HepG2 (cell line): ENCODE measurements around the gene GFER.
"Not testable (repeated sequence)": the region's sequence is repeated elsewhere in the genome, so short reads cannot be mapped to it uniquely, and the experiment has no call there.

Experiments used
- ARNT ChIP-seq: fragments of 450-650 bp; IDR thresholded peaks from 2 replicates; pipeline ENCODE4 v1.6.1; 2017
- CCAR2 ChIP-seq: fragments of 200-400 bp; formaldehyde crosslinking; optimal IDR thresholded peaks from 2 replicates; pipeline ENCODE3; 2018; ENCODE audit warnings: low read depth, mild to moderate bottlenecking, low read length, moderate library complexity
- HDAC6 ChIP-seq: fragments of 200-600 bp; sonication (generic); IDR thresholded peaks from 2 replicates; pipeline ENCODE4 v1.7.0; 2017; ENCODE audit warnings: mild to moderate bottlenecking, antibody characterized with exemption, low read length, low read depth
- POLR2A ChIP-seq, 2 experiments: IDR thresholded peaks; 2 replicates each; pipeline ENCODE4 v1.6.1; 2011; ENCODE audit warnings: low read depth in 2 of 2, low read length in 2 of 2, mild to moderate bottlenecking in 1 of 2, moderate library complexity in 1 of 2; ENCODE audit not compliant: insufficient read depth in 1 of 2
- RAD21 ChIP-seq: fragments of 450-650 bp; formaldehyde crosslinking; IDR thresholded peaks from 2 replicates; pipeline ENCODE4 v1.5.0; 2020; ENCODE audit warnings: mild to moderate bottlenecking
- ZFAT ChIP-seq: sonication (generic); formaldehyde crosslinking; conservative IDR thresholded peaks from 2 replicates; pipeline ENCODE4 v1.8.1; 2023; ENCODE audit warnings: missing genetic modification reagents, inconsistent platforms
- ZNF567 ChIP-seq: sonication (generic); formaldehyde crosslinking; IDR thresholded peaks from 2 replicates; pipeline ENCODE4 v1.8.1; 2023; ENCODE audit warnings: mild to moderate bottlenecking, missing genetic modification reagents, borderline replicate concordance
- ZNF816 ChIP-seq: sonication (generic); formaldehyde crosslinking; IDR thresholded peaks from 2 replicates; pipeline ENCODE4 v1.8.0; 2022; ENCODE audit warnings: missing genetic modification reagents, mild to moderate bottlenecking, borderline replicate concordance
- TF ChIP-seq, protein P1 (sequence below): sonication (generic); formaldehyde crosslinking; IDR thresholded peaks from 2 replicates; pipeline ENCODE4 v1.5.0; 2020; ENCODE audit warnings: mild to moderate bottlenecking, missing genetic modification reagents, moderate library complexity
- TF ChIP-seq, protein P2 (sequence below): sonication (generic); formaldehyde crosslinking; IDR thresholded peaks from 2 replicates; pipeline ENCODE4 v1.8.0; 2022; ENCODE audit warnings: mild to moderate bottlenecking, missing genetic modification reagents, moderate library complexity
- TF ChIP-seq, protein P3 (sequence below): sonication (generic); formaldehyde crosslinking; IDR thresholded peaks from 2 replicates; pipeline ENCODE4 v1.8.1; 2022; ENCODE audit warnings: mild to moderate bottlenecking, missing genetic modification reagents
- TF ChIP-seq, protein P4 (sequence below): sonication (generic); formaldehyde crosslinking; IDR thresholded peaks from 2 replicates; pipeline ENCODE4 v1.8.0; 2022; ENCODE audit warnings: low read depth, missing genetic modification reagents
- TF ChIP-seq, protein P5 (sequence below): sonication (generic); formaldehyde crosslinking; IDR thresholded peaks from 2 replicates; pipeline ENCODE4 v1.4.0; 2020; ENCODE audit warnings: missing genetic modification reagents, borderline replicate concordance

DNA sequence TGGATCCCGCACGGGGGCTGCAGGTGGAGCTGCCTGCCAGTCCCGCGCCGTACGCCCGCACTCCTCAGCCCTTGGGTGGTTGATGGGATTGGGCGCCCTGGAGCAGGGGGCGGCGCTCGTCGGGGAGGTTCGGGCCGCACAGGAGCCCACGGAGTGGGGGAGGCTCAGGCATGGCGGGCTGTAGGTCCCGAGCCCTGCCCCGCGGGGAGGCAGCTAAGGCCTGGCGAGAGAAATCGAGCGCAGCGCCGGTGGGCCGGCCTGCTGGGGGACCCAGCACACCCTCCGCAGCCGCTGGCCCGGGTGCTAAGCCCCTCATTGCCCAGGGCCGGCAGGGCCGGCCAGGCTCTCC is 25.9 kb upstream of the GFER start:
- not testable (repeated sequence) for TF ChIP-seq CCAR2; ZNF816; ZNF567 (CRISPR knock-in tag); POLR2A (IDR thresholded peaks at IDR 0.05; ENCODE audit: insufficient read depth in 1 of 2, low read depth in 2 of 2, low read length in 2 of 2); RAD21; HDAC6; ZFAT (CRISPR knock-in tag); ARNT
- TF ChIP-seq, protein P1, sequence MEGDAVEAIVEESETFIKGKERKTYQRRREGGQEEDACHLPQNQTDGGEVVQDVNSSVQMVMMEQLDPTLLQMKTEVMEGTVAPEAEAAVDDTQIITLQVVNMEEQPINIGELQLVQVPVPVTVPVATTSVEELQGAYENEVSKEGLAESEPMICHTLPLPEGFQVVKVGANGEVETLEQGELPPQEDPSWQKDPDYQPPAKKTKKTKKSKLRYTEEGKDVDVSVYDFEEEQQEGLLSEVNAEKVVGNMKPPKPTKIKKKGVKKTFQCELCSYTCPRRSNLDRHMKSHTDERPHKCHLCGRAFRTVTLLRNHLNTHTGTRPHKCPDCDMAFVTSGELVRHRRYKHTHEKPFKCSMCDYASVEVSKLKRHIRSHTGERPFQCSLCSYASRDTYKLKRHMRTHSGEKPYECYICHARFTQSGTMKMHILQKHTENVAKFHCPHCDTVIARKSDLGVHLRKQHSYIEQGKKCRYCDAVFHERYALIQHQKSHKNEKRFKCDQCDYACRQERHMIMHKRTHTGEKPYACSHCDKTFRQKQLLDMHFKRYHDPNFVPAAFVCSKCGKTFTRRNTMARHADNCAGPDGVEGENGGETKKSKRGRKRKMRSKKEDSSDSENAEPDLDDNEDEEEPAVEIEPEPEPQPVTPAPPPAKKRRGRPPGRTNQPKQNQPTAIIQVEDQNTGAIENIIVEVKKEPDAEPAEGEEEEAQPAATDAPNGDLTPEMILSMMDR (CRISPR knock-in tag): not testable (repeated sequence)
- TF ChIP-seq, protein P2, sequence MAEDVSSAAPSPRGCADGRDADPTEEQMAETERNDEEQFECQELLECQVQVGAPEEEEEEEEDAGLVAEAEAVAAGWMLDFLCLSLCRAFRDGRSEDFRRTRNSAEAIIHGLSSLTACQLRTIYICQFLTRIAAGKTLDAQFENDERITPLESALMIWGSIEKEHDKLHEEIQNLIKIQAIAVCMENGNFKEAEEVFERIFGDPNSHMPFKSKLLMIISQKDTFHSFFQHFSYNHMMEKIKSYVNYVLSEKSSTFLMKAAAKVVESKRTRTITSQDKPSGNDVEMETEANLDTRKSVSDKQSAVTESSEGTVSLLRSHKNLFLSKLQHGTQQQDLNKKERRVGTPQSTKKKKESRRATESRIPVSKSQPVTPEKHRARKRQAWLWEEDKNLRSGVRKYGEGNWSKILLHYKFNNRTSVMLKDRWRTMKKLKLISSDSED (CRISPR knock-in tag): not testable (repeated sequence)
- TF ChIP-seq, protein P3, sequence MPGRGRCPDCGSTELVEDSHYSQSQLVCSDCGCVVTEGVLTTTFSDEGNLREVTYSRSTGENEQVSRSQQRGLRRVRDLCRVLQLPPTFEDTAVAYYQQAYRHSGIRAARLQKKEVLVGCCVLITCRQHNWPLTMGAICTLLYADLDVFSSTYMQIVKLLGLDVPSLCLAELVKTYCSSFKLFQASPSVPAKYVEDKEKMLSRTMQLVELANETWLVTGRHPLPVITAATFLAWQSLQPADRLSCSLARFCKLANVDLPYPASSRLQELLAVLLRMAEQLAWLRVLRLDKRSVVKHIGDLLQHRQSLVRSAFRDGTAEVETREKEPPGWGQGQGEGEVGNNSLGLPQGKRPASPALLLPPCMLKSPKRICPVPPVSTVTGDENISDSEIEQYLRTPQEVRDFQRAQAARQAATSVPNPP (CRISPR knock-in tag): not testable (repeated sequence)
- TF ChIP-seq, protein P4, sequence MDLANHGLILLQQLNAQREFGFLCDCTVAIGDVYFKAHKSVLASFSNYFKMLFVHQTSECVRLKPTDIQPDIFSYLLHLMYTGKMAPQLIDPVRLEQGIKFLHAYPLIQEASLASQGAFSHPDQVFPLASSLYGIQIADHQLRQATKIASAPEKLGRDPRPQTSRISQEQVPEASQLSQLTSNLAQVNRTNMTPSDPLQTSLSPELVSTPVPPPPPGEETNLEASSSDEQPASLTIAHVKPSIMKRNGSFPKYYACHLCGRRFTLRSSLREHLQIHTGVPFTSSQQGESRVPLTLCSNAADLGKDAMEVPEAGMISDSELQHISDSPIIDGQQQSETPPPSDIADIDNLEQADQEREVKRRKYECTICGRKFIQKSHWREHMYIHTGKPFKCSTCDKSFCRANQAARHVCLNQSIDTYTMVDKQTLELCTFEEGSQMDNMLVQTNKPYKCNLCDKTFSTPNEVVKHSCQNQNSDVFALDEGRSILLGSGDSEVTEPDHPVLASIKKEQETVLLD (CRISPR knock-in tag): not testable (repeated sequence)
- TF ChIP-seq, protein P5, sequence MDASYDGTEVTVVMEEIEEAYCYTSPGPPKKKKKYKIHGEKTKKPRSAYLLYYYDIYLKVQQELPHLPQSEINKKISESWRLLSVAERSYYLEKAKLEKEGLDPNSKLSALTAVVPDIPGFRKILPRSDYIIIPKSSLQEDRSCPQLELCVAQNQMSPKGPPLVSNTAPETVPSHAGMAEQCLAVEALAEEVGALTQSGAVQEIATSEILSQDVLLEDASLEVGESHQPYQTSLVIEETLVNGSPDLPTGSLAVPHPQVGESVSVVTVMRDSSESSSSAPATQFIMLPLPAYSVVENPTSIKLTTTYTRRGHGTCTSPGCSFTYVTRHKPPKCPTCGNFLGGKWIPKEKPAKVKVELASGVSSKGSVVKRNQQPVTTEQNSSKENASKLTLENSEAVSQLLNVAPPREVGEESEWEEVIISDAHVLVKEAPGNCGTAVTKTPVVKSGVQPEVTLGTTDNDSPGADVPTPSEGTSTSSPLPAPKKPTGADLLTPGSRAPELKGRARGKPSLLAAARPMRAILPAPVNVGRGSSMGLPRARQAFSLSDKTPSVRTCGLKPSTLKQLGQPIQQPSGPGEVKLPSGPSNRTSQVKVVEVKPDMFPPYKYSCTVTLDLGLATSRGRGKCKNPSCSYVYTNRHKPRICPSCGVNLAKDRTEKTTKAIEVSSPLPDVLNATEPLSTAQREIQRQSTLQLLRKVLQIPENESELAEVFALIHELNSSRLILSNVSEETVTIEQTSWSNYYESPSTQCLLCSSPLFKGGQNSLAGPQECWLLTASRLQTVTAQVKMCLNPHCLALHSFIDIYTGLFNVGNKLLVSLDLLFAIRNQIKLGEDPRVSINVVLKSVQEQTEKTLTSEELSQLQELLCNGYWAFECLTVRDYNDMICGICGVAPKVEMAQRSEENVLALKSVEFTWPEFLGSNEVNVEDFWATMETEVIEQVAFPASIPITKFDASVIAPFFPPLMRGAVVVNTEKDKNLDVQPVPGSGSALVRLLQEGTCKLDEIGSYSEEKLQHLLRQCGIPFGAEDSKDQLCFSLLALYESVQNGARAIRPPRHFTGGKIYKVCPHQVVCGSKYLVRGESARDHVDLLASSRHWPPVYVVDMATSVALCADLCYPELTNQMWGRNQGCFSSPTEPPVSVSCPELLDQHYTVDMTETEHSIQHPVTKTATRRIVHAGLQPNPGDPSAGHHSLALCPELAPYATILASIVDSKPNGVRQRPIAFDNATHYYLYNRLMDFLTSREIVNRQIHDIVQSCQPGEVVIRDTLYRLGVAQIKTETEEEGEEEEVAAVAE: not testable (repeated sequence)
